Limb (tissue), 2 donors: ENCODE results near the gene CNTN5.

Experiments
- DNase-seq, 2 donors: peaks; one replicate each; pipeline ENCODE4 v3.0.0-alpha.2; 2016; ENCODE audit errors: extremely low spot score in 2 of 2

CNTN5 gene

DNA sequence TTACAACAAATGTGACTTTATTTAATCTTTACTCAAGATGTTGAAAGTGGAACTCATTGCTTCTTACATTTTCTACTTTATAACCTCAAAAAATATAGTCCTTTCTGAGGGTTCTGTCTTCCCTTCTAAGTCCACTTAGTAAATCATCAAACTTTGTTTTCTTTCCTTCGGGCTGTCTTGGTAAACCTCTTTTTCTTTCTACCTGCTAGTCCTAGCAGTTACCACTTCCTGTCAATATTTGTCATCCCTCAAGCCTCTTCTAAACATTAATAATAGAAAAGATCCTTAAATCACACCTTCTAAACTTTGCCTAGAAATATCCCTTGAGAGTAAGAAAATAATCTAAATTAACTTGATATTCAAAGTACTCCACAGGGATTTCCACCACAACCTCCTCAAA, 580.4 kb downstream of the CNTN5 start:
- no peak for DNase-seq

DNA sequence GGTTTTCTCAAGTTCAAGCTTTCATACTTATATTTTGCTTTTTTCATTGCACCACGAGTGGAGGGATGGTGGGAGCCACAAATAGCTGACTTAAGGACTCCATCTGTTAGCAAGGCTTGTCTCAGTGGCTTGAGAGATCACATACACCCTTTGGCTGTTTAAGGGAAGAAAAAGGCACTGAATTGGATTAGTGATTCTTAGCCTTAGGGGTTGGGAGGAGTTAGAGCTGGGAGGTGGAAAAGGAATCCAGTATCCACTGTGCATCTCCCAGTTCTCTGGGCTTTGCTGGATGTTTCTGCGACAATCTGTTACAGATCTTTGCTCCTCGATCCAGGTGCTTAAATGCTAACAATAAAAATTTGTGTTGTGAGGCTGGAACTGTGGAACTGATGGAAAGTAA, 593.6 kb downstream of the CNTN5 start:
- no peak for DNase-seq

DNA sequence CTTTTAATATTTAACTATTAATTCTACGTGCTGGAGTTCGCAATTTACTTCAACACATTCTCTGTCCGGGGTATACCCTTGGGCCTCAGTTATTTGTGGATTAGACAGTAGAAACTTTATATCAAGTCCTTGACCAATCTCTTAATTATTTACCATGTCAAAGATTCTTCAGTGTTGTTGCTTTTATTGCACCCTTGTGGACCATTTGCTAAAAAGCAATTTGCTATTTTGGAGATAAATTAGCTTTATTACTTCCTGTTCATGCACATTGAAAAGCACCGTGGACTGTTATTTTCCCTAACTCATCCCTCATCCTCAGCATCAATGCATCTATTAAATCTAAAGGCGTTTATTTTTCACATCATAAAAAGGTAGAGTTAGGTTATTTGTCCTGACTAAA, 609.9 kb downstream of the CNTN5 start:
- no peak for DNase-seq

DNA sequence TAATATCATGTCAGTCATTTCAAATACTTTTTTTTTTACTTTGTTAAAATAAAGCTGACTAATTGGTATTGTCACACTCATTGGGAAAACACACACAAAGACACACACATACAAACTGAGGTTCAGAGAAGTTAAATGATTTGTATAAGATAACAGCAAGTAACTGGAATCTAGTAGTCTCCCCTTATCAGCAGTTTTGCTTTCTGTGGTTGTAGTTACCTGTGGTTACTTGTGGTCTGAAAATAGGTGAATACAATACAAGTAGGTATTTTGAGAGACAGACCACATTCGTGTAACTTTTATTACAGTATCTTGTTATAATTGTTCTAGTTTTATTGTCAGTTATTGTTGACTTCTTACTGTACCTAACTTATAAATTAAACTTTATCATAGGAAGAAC, 610.9 kb downstream of the CNTN5 start:
- no peak for DNase-seq

DNA sequence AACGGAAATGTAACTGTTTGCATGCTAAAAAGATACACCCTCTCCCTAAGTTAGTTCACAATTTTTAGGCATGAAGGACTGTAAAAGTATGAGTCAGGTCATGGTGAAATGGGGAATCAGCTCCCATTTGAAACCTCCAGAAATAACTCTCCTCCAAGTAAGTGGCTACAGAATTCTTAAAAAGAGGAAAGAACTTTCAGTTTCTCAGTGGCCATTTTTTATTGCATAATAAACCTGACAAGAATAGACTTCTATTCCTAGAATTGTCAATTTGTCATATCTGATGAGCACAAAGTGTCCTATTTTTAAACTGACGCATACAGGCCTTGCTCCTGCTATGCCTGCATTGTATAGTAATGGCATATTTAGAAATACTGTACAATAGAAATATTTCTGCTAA, 612.2 kb downstream of the CNTN5 start:
- no peak for DNase-seq

DNA sequence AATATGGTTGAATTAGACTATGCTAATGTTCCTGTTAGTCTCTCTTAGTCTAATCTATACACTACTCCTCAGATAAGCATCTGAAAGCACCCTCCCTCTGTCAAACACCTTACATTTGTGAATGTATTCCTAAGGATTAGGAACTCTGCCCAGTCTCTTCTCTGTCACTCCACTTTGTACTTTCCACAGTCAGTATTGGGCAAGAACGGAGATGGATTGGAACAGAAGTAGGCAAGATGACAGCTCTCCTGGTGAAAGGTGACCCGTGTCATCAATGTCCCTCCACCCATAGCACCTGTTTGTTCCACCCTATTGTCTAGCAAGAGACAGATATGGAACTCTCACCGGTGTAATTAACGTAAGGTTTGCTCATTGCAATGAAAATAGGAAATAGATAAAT, 613.8 kb downstream of the CNTN5 start:
- DNase-seq: no peak

DNA sequence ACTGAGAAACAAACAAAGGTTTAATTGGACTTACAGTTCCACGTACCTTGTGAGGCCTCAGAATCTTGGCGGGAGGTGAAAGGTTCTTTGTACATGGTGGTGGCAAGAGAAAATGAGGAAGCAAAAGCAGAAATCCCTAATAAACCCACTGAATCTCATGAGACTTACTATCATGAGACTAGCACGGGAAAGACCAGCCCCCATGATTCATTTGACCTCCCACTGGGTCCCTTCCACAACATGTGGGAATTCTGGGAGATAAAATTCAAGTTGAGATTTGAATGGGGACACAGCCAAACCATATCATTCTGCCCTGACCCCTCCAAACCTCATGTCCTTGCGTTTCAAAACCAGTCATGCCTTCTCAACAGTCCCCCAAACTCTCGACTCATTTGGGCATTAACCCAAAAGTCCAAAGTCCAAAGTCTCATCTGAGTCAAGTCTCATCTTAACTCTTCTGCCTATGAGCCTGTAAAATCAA, 617.4 kb downstream of the CNTN5 start:
- DNase-seq: no peak

DNA sequence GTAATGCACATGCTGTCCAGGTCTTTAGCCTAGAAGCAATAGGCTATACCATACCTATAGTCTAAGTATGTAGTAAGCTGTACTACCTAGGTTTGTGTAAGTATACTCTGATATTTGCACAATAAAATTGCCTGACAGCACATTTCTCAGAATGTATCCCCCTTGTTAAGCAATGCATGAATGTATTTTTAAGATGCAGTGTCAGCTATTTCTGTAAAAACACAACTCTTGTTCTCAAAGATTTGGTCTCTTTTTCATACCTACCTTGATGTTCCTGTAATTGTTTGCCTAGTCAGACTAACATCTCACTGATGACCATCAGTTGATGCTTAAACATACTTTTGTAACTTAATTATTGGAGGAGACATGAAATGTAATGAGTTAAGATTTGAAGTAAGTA, 619.9 kb downstream of the CNTN5 start:
- DNase-seq: no peak

DNA sequence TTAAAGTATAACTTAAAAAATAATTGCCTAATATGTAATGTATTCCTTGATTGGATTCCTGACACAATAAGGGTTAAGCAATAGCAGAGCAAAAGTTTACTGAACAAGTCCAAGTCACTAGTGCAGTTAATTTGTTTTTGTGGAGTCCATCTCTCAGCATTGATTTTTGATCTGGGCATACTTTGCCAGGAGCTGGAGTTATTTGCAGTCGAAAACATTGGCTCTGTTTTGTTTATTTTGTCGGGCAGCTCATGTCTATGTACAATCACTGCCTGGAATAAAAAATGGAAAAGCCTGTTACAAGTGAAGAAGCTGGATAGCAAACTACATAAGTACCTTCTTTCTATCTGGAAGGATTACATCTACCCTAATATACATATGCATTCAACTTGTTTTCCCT, 625.2 kb downstream of the CNTN5 start:
- DNase-seq: no peak

DNA sequence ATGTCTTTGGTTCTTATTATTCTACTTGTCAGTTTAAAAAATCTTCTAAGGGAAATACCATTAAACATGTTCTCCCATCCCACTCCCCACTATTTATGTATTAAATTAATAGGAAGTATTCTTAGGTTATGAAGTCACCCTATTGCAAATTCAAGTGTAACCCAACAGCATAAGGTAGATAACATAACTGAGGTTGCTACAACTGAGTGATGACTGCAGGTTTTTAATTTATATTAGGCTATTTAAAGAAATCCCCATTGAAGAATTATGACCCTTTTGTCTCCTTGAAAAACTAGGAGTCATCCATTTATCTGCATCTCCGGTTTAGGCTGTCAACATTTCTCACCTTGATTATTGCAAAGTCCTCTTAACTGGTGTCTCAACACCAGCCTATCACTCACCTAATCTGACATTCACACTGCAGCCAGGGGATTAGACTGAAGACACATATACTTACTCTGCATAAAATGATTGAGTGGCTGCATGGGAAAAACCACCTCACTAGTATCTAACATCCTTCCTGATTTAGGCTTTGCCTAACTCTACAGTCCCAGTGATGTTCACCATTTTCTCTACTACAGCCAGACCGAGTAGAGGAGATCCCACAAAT, 649.4 kb downstream of the CNTN5 start:
- DNase-seq: no peak

DNA sequence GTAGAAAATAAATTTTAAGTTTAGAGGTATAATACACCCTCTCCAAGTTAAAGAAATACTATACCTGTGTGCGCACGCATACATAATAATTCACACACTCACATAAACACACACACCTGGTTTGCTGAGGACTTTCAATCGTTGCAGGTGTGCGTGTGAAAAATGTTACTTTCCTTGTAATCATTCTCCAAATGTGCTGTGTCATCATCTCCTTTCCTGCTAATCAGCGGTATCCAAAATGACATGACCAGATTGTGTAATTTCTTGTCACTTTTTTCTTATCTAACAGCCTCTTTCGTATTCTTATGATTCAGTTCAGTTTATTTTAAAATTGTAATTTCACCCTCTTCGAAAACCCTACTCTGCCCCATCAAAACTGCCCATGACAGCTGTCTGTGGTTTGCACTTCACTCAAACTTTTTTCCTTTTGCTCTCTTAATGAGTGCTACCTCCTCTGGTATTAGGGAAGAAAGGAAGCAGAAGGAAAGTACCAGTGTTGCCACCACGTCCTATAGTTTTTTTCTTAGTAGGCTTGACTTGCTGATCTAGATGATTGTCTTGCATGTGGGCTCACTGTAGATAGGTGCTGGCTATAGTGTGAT, 651.2 kb downstream of the CNTN5 start:
- DNase-seq: no peak

DNA sequence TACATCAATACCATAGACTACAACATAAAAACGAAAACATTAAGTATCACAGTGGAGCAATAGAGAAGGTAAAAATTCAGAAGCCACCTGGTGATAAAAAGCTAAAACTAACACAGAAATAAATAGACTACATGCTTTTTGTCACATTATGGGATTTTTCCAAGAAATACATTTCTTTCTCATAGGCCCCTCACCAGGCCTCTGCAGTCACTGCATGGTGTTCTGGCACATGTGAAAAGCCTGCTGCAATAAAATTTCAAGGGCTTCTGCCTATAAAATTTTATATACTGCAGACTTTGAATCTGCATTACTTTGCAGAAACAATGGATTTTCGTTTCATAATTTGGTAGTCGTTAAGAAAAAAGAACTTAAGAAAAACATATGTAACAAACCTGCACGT, 655.5 kb downstream of the CNTN5 start:
- peak in 1 of 2 donors; percentile 4 for DNase-seq

DNA sequence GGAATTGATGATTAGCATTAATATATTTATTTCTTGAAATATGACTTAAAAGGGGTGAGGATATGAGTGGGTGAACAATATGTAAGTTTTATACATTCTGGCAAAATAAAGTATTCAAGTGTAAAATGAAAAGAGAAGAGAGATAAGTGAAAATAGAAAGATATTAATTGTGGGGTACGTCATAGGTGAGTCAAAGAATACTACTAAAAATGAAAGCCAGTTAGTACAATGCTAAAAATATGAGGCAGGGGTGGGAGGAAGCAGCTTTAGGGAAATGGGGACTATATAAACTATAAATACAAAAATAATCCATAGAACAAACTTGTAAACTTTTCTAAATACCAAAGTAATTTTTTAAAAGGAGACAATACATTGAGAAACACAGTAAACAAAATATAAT, 661.4 kb downstream of the CNTN5 start:
- DNase-seq: no peak

DNA sequence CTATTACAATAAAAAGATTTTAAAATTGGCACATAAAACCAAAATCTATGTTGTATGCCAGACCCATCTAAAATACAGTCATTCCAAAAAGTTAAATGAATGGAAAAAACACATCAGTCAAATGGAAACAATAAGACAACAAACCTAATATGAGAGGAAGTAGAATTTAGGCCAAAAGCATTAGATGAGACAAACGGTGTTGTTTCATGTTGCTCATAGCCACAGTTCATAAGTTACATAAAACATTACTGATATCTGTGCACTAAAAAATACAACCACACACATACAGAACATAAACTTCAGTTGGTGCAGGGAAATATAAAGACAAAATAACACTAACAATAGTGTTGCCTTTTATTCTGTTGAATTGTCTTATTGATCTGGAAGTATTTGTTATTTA, 661.9 kb downstream of the CNTN5 start:
- no peak for DNase-seq

DNA sequence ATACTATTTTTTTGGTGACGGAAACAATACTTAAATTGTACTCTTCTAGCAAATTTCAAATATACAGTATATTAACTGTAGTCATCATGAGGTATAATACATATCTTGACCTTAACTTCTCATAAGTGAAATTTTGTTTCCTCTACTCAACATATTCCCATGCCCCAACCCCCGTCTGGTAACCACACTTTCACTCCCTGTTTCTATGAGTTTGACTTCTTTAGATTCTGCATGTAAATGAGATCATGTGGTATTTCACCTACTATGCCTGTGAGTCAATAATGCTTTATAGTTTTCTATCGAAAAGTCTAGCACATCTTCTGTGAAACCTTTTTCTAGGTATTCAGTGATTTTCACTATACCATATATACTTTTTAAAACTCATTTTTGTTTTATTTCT, 663.2 kb downstream of the CNTN5 start:
- no peak for DNase-seq

DNA sequence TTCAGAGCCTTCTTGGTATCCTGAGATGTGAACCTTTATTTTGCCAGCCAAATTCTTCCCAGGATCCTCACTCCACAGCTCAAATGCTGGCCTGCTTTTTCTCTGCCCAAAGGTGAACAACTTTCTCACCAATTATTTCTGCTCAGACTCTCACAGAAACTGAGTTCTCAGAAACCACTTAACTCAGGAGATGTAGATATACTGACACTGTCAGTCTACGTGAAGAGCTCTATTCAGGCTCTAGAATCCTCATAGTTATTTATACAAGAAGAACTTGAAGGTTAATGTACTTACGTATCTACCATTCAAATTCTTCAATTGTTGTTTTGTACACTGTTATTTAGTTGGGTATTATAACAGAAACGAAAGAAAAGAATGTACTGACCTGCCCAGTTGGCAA, 666.1 kb downstream of the CNTN5 start:
- DNase-seq: no peak

DNA sequence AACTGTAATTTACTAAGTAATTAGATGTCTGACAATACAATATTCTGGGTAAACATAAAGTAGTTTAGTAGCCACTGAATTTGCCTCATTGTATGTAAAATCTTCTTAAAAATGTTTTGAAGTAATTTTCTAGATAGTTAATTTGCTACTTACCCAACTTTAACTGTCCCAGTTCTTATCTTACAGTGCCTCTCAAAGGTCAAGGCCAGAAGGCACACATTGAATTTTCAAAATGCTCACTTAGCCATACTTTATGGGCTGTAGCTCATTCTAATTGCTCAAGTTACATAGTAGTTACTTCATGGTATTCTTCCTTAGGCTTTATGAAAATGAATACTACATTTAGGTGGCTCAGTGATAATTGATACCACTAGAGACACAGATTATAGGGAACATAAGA, 666.6 kb downstream of the CNTN5 start:
- no peak for DNase-seq

DNA sequence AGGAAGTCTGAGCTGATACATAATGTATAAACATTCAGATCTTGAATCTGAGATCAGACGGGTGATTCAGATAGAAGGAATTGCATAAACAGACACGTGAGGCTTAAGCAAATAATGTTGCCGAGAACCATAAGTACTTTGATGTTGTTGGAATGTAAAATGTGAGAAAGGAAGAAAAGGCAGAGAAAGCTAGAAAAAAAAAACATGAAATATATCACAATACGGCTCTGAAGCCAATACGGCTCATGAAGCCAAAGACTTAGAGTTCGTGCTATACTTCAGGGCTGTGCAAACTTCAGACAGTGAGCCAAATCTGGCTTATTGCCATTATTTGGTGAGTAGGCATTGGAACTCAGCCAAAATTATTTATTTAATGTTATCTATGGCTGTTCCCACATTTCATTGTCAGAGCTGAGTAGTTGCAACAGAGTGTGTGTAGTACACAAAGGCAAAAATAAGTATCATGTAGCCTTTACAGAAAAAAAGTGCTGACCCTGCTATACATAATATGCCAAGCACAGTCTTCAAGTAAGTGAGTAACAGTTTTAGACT, 673.3 kb downstream of the CNTN5 start:
- no peak for DNase-seq

DNA sequence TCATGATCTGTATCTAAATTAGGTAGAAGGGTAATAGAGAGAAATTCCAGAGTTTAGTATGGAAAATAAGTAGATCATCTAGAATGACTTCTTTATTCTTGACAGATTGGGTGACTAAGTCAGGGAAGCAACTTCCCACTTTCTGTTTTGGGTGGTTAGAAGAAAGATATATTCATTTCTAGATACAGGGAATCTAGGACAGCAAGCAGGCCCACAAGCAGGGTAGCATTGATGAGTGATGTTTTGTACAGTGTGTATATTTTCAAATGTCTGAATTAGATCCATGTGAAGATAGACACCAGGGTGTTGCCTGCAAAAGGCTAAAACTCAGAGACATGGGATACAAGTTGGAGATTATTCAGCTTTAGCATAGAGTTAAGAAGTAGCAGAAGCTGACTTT, 674.4 kb downstream of the CNTN5 start:
- DNase-seq: no peak

DNA sequence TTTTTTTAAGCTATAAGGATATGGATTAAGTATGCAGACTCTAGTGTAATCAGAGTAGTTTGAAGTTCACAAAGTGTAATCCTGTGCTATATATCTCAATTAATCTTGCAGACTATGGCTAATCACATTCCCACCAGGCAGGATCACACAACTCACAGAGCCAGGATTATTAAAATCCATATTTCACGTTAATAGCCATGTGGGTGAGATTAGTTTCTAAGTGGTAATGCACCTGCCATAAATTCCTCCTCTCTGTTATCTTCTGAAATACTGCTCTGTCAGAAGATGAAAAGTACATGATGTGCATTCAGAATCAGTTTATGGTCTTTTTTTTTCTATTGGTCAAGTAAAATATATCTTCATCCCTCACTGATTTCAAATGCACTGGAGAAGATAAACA, 686.1 kb downstream of the CNTN5 start:
- no peak for DNase-seq

DNA sequence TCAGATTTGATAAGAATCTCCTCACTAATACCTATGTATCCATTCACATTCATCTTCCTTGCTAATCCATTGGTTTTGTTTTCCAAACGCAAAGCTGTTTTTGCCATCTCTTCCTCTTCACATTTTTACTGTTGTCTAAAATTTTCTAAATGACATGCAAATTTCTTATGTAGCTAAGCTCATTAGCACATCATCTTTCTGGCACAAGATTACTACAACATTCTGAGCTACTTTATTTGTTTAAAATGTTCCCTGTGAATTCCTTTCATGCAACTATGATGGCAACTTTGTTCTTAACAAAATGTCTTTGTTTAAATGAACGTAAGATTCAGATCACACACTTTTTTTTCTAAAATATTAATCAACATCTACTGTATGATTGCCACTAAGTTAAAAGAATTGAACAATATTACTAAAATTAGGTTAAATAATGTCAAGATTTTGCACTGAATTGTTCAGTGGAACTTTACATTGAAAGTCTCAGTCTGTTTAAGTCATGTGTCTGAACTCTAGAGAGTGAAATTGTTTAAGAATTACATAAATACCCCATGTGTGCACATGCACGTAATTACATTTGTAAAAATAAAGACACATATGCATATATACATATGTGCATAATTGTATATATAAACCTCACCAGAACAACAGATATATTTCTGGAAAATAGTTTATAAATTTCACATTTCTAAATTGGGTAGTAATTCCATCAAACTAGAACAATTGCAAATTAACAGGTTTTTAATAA, 688.4 kb downstream of the CNTN5 start:
- DNase-seq: no peak

DNA sequence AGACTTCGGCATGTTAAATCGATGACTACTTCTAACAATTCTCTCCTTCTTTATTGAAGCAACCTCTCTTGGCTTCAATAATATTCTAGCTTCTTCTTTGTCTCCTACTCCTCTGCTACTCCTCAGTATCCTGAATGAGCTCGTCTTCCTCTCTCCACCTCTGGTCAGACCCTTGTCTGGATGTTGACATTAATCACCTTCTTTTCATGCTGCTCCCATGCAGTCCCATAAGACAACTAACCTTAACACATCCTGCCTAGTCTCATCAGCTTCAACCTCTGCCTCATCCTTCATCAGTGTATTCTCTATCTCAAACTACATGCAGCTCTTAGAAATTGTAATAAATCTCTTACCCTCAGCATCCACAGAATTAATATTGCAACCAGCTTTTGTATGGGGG, 695.6 kb downstream of the CNTN5 start:
- no peak for DNase-seq

DNA sequence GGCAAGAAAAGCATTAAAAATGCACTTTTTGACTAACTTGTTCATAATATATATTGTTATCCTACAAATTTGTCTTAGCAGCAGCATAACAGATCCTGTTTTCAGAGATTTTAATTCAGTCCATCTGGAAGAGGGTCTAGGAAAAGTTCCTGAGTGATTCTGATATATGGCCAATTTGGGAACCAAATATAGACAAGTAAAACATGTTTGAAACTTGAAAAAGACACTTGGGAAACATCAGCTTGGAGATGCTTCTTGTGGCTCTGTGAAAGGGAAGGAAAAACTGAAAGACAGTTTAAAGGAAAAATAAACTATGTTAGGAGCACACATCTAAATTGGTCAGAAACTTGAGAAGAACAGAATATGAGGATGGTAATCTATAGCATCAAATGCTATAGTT, 697.5 kb downstream of the CNTN5 start:
- DNase-seq: no peak
